Uterus (tissue), 4 donors: Measurements from ENCODE around the gene ITGB8. TPM values are rescaled to one million over a fixed set of nuclear protein-coding genes. Genes with fewer than 3 reads are reported as not detected.
A peak's percentile ranks its signal among the peaks of the same experiment; 100 is the strongest.

Source experiments
- DNase-seq, 2 donors: peaks; one replicate each; pipeline ENCODE4 v3.0.0-alpha.2; 2019 to 2020
- H3K27ac ChIP-seq, 2 donors: fragments of 200-600 bp; sonication (generic); 1 replicate in 1 of 2; 2 replicates in 1 of 2; pipeline ENCODE4 v1.5.1; 2016 to 2018
- H3K27me3 ChIP-seq, 2 donors: fragments of 200-600 bp; sonication (generic); one replicate each; pipeline ENCODE4 v1.5.1; 2018 to 2019; ENCODE audit warnings: control low read depth in 1 of 2
- H3K36me3 ChIP-seq, 2 donors: fragments of 200-600 bp; sonication (generic); one replicate each; pipeline ENCODE4 v1.5.1; 2019; ENCODE audit warnings: control low read depth in 1 of 2
- H3K4me1 ChIP-seq, 2 donors: fragments of 200-600 bp; sonication (generic); one replicate each; pipeline ENCODE4 v1.5.1; 2018 to 2019; ENCODE audit warnings: control low read depth in 1 of 2
- H3K4me3 ChIP-seq, 2 donors: fragments of 200-600 bp; sonication (generic); 1 replicate in 1 of 2; 2 replicates in 1 of 2; pipeline ENCODE4 v1.5.1; 2018 to 2019; ENCODE audit warnings: mild to moderate bottlenecking in 1 of 2
- H3K9me3 ChIP-seq, 2 donors: fragments of 200-600 bp; sonication (generic); one replicate each; pipeline ENCODE4 v1.5.1; 2019; ENCODE audit warnings: control low read depth in 1 of 2
- POLR2A ChIP-seq, 2 donors: fragments of 450-650 bp; IDR thresholded peaks; one replicate each; pipeline ENCODE4 v1.6.1; 2016; ENCODE audit warnings: antibody characterized with exemption in 2 of 2, mild to moderate bottlenecking in 1 of 2, moderate library complexity in 1 of 2
- intact Hi-C: fragments of 100-400 bp; cut with DNase I; formaldehyde crosslinking; loops from one replicate; pipeline ENCODE4 v1.15.1; 2023; ENCODE audit warnings: low total_unique reads
- total RNA-seq, 4 donors: library from RNA; depleted of rRNA in 3 of 4; stranded (reverse); fragments of >200 nt in 3 of 4; gene quantifications; one replicate each; pipeline versions ENCODE4 v1.1.0 to v1.2.4, GENCODE V29; 2014 to 2023
- TF ChIP-seq, protein P1 (sequence below), 4 experiments: fragments of 200-600 bp in 2 of 4; fragments of 450-650 bp in 2 of 4; sonication (generic) in 2 of 4; IDR thresholded peaks; one replicate each; pipeline ENCODE4 v1.5.1; 2016 to 2019; ENCODE audit warnings: antibody characterized with exemption in 4 of 4, mild to moderate bottlenecking in 2 of 4, moderate library complexity in 1 of 4
- donor health status: DM: yes; HTN: yes; CAD: no.

Gene ITGB8
- total RNA-seq, 4 donors from 2014 or later, result 9.1 to 74.8 (median 27.6) TPM

GRCh38 chr7:20430664-20431063 lies 100.0 kb downstream of the ITGB8 start:
- Histone ChIP-seq H3K9me3 (no peaks in the 10 kb centered on the region), H3K27ac (no peak overlapping the region), H3K36me3 (no peaks in the 10 kb centered on the region), H3K4me1 (no peaks in the 10 kb centered on the region), H3K27me3 (no peaks in the 10 kb centered on the region), H3K4me3 (no peak overlapping the region)
- DNase-seq, result no peak
- TF ChIP-seq, protein P1, sequence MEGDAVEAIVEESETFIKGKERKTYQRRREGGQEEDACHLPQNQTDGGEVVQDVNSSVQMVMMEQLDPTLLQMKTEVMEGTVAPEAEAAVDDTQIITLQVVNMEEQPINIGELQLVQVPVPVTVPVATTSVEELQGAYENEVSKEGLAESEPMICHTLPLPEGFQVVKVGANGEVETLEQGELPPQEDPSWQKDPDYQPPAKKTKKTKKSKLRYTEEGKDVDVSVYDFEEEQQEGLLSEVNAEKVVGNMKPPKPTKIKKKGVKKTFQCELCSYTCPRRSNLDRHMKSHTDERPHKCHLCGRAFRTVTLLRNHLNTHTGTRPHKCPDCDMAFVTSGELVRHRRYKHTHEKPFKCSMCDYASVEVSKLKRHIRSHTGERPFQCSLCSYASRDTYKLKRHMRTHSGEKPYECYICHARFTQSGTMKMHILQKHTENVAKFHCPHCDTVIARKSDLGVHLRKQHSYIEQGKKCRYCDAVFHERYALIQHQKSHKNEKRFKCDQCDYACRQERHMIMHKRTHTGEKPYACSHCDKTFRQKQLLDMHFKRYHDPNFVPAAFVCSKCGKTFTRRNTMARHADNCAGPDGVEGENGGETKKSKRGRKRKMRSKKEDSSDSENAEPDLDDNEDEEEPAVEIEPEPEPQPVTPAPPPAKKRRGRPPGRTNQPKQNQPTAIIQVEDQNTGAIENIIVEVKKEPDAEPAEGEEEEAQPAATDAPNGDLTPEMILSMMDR (IDR thresholded peaks at IDR 0.05), result no peak
- no peak for TF ChIP-seq POLR2A (IDR thresholded peaks at IDR 0.05)
- intact Hi-C loops, result no loop called here

GRCh38 chr7:20431146-20431545 lies 100.4 kb downstream of the ITGB8 start:
- TF ChIP-seq, protein P1 (IDR thresholded peaks at IDR 0.05), result no peak
- no peak for TF ChIP-seq POLR2A (IDR thresholded peaks at IDR 0.05)
- H3K27me3 ChIP-seq, result no peaks in the 10 kb centered on the region
- DNase-seq, result no peak
- intact Hi-C loops, result no loop called here
- H3K9me3 ChIP-seq, result no peaks in the 10 kb centered on the region
- H3K36me3 ChIP-seq, result no peaks in the 10 kb centered on the region
- H3K27ac ChIP-seq, result no peak overlapping the region
- H3K4me3 ChIP-seq, result no peak overlapping the region
- no peaks in the 10 kb centered on the region for H3K4me1 ChIP-seq

DNA sequence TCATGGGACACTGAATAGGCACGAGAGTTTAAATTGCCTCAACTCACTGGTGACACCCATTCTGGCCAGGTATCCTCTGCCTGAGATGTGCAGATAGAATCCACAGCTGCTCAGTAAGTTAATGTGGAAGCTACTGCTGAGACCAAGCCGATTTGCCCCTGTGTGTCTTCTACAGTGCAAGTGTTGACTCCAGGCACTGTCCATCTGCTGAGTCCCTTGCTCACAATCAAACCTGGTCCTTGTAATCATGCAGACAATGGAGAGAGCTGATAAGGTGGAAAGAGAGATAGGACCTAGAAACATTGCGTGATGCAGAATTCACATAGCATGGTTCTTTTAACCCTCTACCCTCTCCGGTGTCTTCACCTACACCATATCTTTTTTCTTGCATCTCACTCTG lies 101.4 kb downstream of the ITGB8 start:
- H3K27ac ChIP-seq, result no peak overlapping the region
- H3K27me3 ChIP-seq, result no peaks in the 10 kb centered on the region
- H3K36me3 ChIP-seq, result no peaks in the 10 kb centered on the region
- H3K4me1 ChIP-seq, result no peaks in the 10 kb centered on the region
- H3K9me3 ChIP-seq, result no peaks in the 10 kb centered on the region
- TF ChIP-seq, protein P1 (IDR thresholded peaks at IDR 0.05), result no peak
- TF ChIP-seq POLR2A (IDR thresholded peaks at IDR 0.05), result no peak
- DNase-seq, result no peak
- intact Hi-C loops, result no loop called here
- no peak overlapping the region for H3K4me3 ChIP-seq

DNA sequence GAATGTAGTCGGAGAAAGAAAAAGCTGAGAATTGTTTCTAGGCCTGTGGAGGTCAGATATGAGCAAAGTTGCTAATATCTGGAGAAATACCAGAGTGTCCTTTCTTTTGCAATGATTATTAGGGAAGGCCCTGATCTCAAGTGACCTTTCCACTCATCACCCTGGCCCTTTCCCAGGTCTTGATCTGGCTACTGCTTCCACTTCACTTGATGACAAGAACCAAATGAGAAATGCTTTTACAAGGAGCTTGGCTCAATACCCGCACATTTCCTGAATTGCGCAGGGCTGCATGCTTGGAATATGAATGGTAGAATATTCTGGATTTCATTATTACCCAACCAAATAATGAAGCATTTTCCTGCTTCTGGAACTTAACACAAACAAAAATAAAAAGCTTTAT lies 104.6 kb downstream of the ITGB8 start:
- TF ChIP-seq, protein P1 (IDR thresholded peaks at IDR 0.05), result no peak
- TF ChIP-seq POLR2A (IDR thresholded peaks at IDR 0.05), result no peak
- H3K27me3 ChIP-seq, result no peaks in the 10 kb centered on the region
- H3K27ac ChIP-seq, result no peak overlapping the region
- H3K36me3 ChIP-seq, result no peaks in the 10 kb centered on the region
- no peaks in the 10 kb centered on the region for H3K4me1 ChIP-seq
- no peak overlapping the region for H3K4me3 ChIP-seq
- intact Hi-C loops, result no loop called here
- no peaks in the 10 kb centered on the region for H3K9me3 ChIP-seq
- DNase-seq, result peak; percentile 54 to 60

- DNase-seq, result no peak
- no peak overlapping the region for H3K27ac ChIP-seq
- no peaks in the 10 kb centered on the region for H3K9me3 ChIP-seq
- H3K4me3 ChIP-seq, result no peak overlapping the region
- no peaks in the 10 kb centered on the region for H3K27me3 ChIP-seq
- TF ChIP-seq, protein P1 (IDR thresholded peaks at IDR 0.05), result no peak
- TF ChIP-seq POLR2A (IDR thresholded peaks at IDR 0.05), result no peak
- H3K36me3 ChIP-seq, result no peaks in the 10 kb centered on the region
- peaks cover 0 to 3% of the 10 kb centered on the region in 2 donors for H3K4me1 ChIP-seq
- intact Hi-C loops, result no loop called here
These were observed 107.5 kb downstream of the ITGB8 start for GRCh38 chr7:20438248-20438647.
